ENCODE measurements around the gene PPP2R3A.
"Not testable (repeated sequence)": the region's sequence is repeated elsewhere in the genome, so short reads cannot be mapped to it uniquely, and the experiment has no call there.

DNA sequence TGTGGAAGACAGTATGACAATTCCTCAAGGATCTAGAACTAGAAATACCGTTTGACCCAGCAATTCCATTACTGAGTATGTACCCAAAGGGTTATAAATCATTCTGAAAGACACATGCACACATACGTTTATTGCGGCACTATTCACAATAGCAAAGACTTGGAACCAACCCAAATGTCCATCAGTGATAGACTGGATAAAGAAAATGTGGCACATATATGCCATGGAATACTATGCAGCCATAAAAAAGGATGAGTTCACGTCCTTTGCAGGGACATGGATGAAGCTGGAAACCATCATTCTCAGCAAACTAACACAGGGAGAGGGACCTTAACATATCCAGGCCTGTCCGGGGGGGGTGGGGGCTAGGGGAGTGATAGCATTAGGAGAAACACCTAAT lies 154.3 kb downstream of the PPP2R3A start:
- not testable (repeated sequence) for TF ChIP-seq CHD1 (IDR thresholded peaks at IDR 0.05; ENCODE audit: low read depth, low read length); CTCF (conservative IDR thresholded peaks at IDR 0.05; ENCODE audit: low read depth, low read length); POLR2A (IDR thresholded peaks at IDR 0.05; ENCODE audit: low read depth, low read length); RFX5 (IDR thresholded peaks at IDR 0.05; ENCODE audit: low read depth, low read length); ELK1 (IDR thresholded peaks at IDR 0.05; ENCODE audit: borderline replicate concordance, low read depth, low read length); SMC3 (IDR thresholded peaks at IDR 0.05; ENCODE audit: low read depth, low read length); RCOR1 (IDR thresholded peaks at IDR 0.05; ENCODE audit: insufficient replicate concordance, low read length); MAFK (IDR thresholded peaks at IDR 0.05; ENCODE audit: low read depth, low read length); MXI1 (IDR thresholded peaks at IDR 0.05; ENCODE audit: borderline replicate concordance, low read depth, low read length); NFE2L2 (IDR thresholded peaks at IDR 0.05; ENCODE audit: low read depth, low read length); RAD21 (IDR thresholded peaks at IDR 0.05; ENCODE audit: low read length); USF2 (IDR thresholded peaks at IDR 0.05; ENCODE audit: low read depth, low read length); CEBPB (IDR thresholded peaks at IDR 0.05; ENCODE audit: low read depth, low read length); FOS (IDR thresholded peaks at IDR 0.05; ENCODE audit: low read depth, low read length)
